Measurements from ENCODE around the gene ATG10. TPM values are rescaled to one million over a fixed set of nuclear protein-coding genes. Genes with fewer than 3 reads are reported as not detected.
"Not testable (repeated sequence)": the region's sequence is repeated elsewhere in the genome, so short reads cannot be mapped to it uniquely, and the experiment has no call there.

Gene ATG10
- polyA plus RNA-seq, 1 experiment: 1.7 TPM

DNA sequence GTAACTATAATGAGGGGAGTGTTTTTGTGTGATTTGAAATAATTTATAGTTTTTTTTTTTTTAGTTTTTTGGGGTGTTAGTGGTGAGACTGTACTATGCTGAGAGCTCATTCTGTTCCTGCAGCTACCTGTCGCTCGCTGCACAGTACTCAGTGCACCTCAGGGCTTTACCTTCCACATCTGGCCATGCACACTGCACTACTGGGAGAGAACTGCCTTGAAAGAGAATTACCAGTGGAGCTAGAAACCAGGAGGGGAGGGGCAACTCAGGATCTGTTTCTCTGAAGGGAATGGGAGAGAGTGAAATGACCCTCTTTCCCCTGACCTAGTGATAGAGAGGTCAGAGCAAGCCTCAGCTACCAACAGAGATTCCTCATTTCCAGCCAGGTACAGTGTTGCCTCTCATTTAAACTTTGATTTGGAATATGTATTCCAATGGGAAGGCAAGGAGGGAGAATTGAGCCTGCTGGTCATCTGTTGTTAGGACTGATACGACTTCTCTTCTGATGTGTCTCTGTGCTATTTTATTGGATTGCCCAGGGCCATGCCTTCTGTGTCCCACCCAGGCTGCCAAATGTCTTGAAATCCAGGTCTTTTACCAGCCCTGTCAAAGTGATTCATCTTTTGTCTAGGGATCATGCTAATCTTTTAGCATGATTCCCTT is 8.9 kb downstream of the ATG10 start:
- H3K27me3 ChIP-seq (ENCODE audit: control insufficient read depth, insufficient read depth, low read length): no peaks in the 10 kb centered on the region
- CTCF ChIA-PET: interaction anchor here (1.4 kb wide), 1 partner anchor 14 kb away, joined by 4 read pairs; no protein-coding TSS in a partner anchor
- H3K4me3 ChIP-seq (ENCODE audit: low read depth, low read length): no peak overlapping the region
- TF ChIP-seq, protein P1, sequence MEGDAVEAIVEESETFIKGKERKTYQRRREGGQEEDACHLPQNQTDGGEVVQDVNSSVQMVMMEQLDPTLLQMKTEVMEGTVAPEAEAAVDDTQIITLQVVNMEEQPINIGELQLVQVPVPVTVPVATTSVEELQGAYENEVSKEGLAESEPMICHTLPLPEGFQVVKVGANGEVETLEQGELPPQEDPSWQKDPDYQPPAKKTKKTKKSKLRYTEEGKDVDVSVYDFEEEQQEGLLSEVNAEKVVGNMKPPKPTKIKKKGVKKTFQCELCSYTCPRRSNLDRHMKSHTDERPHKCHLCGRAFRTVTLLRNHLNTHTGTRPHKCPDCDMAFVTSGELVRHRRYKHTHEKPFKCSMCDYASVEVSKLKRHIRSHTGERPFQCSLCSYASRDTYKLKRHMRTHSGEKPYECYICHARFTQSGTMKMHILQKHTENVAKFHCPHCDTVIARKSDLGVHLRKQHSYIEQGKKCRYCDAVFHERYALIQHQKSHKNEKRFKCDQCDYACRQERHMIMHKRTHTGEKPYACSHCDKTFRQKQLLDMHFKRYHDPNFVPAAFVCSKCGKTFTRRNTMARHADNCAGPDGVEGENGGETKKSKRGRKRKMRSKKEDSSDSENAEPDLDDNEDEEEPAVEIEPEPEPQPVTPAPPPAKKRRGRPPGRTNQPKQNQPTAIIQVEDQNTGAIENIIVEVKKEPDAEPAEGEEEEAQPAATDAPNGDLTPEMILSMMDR (IDR thresholded peaks at IDR 0.05; ENCODE audit: insufficient read depth, low read depth, low read length): no peak
- no peak for DNase-seq (ENCODE audit: low read depth)
- POLR2A ChIA-PET: no interaction called here
- peaks cover 1% of the 10 kb centered on the region; the same call in 1 of the 2 replicates for H3K36me3 ChIP-seq (ENCODE audit: control insufficient read depth, insufficient read depth, low read length)

DNA sequence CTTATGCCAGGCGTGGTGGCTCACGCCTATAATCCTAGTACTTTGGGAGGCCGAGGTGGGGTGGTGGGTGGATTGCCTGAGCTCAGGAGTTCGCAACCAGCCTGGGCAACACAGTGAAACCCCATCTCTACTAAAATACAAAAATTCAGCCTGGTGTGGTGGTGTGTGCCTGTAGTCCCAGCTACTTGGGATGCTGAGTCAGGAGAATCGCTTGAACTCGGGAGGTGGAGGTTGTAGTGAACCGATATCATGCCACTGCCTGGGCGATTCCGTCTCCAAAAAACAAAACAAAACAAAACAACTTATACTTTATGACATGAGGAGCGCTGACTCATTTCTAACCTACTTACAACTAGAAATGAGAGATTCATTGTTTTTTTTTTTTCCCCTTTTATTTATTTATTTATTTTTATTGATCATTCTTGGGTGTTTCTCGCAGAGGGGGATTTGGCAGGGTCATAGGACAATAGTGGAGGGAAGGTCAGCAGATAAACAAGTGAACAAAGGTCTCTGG is 10.4 kb downstream of the ATG10 start:
- H3K27me3 ChIP-seq (ENCODE audit: control insufficient read depth, insufficient read depth, low read length); POLR2A ChIA-PET; DNase-seq (ENCODE audit: low read depth); CTCF ChIA-PET; H3K36me3 ChIP-seq (ENCODE audit: control insufficient read depth, insufficient read depth, low read length); H3K4me3 ChIP-seq (ENCODE audit: low read depth, low read length): not testable (repeated sequence)

DNA sequence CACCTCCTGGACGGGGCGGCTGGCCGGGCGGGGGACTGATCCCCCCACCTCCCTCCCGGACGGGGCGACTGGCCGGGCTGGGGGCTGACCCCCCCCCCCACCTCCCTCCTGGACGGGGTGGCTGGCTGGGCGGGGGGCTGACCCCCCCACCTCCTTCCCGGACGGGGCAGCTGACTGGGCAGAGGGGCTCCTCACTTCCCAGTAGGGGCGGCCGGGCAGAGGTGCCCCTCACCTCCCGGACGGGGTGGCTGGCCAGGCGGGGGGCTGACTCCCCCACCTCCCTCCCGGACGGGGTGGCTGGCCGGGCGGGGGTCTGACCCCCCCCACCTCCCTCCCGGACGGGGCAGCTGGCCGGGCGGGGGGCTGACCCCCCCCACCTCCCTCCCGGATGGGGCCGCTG is 11.3 kb downstream of the ATG10 start:
- H3K27me3 ChIP-seq (ENCODE audit: control insufficient read depth, insufficient read depth, low read length); POLR2A ChIA-PET; H3K4me3 ChIP-seq (ENCODE audit: low read depth, low read length); DNase-seq (ENCODE audit: low read depth); CTCF ChIA-PET; H3K36me3 ChIP-seq (ENCODE audit: control insufficient read depth, insufficient read depth, low read length): not testable (repeated sequence)

DNA sequence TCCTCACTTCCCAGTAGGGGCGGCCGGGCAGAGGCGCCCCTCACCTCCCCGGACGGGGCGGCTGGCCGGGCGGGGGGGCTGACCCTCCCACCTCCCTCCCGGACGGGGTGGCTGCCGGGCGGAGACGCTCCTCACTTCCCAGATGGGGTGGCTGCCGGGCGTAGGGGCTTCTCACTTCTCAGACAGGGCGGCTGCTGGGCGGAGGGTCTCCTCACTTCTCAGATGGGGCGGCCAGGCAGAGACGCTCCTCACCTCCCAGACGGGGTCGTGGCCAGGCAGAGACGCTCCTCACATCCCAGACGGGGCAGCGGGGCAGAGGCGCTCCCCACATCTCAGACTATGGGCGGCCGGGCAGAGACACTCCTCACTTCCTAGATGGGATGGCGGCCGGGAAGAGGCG is 11.7 kb downstream of the ATG10 start:
- POLR2A ChIA-PET; H3K27me3 ChIP-seq (ENCODE audit: control insufficient read depth, insufficient read depth, low read length); CTCF ChIA-PET; H3K4me3 ChIP-seq (ENCODE audit: low read depth, low read length); DNase-seq (ENCODE audit: low read depth); H3K36me3 ChIP-seq (ENCODE audit: control insufficient read depth, insufficient read depth, low read length): not testable (repeated sequence)

DNA sequence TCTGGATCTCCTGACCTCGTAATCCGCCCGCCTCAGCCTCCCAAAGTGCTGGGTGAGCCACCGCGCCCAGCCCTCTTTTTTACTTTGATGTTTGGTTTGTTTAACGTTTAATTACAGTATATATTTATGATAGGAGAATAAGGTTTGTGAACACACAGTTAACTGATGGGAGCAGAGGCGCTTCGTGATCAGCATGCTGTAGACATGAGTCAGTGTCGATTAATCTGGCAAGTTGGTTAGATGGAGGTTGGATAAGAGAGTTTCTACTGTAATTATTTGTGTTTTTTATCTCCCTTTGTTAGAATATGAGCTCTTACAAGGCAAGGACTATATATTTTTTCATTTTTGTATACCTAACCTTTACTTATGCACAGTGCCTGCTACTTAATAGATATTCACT is 14.3 kb downstream of the ATG10 start:
- Histone ChIP-seq H3K27me3 (ENCODE audit: control insufficient read depth, insufficient read depth, low read length) (no peaks in the 10 kb centered on the region), H3K4me3 (ENCODE audit: low read depth, low read length) (no peak overlapping the region), H3K36me3 (ENCODE audit: control insufficient read depth, insufficient read depth, low read length) (no peaks in the 10 kb centered on the region)
- DNase-seq (ENCODE audit: low read depth): no peak
- TF ChIP-seq, protein P1 (IDR thresholded peaks at IDR 0.05; ENCODE audit: insufficient read depth, low read depth, low read length): no peak
- ChIA-PET CTCF (no interaction called here), POLR2A (no interaction called here)

DNA sequence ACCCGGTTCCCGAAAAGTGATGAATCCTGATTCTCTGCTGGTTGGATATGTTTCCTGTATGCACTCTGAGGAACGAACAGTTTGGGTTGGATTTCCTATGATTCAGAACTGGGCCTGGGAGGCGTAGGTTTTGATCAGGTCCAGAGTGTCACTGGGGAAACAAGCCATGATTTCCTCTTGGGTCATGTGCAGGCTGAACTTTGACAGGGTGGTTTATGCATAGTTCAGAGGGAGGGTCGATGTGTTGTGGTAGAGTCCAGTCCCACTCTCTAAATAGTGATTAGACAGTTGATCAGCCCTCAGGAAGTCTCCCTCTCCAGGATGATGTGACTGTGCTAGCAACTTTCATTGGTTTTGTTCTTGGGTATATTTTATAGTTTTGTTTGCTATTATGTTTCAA is 17.4 kb downstream of the ATG10 start:
- Histone ChIP-seq H3K4me3 (ENCODE audit: low read depth, low read length) (no peak overlapping the region), H3K27me3 (ENCODE audit: control insufficient read depth, insufficient read depth, low read length) (no peaks in the 10 kb centered on the region), H3K36me3 (ENCODE audit: control insufficient read depth, insufficient read depth, low read length) (no peaks in the 10 kb centered on the region)
- ChIA-PET POLR2A (no interaction called here), CTCF (no interaction called here)
- no peak for DNase-seq (ENCODE audit: low read depth)
- TF ChIP-seq, protein P1 (IDR thresholded peaks at IDR 0.05; ENCODE audit: insufficient read depth, low read depth, low read length): no peak

DNA sequence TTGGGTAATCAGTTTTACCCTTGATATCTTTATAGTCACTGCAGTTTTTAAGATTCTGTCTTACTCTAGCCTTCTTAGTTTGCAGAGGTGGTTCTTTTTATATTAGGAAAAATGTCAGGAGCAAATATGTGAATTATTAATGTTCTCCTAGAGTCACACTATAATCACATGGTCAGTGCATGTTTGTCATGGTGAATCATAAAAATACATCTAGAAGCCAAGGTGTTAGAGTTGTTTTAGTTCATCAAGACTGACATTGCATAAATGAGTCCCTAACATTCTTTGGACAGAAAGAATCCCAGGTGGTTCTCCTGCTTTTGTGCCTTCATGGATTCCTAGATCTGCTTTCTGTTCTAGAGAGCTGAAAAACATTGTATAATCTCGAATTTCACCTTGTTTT is 22.9 kb downstream of the ATG10 start:
- no peak for DNase-seq (ENCODE audit: low read depth)
- POLR2A ChIA-PET: no interaction called here

More for the DNA sequence above, 22.9 kb downstream of the ATG10 start:
- TF ChIP-seq, protein P1 (IDR thresholded peaks at IDR 0.05; ENCODE audit: insufficient read depth, low read depth, low read length): no peak
- Histone ChIP-seq H3K4me3 (ENCODE audit: low read depth, low read length) (no peak overlapping the region), H3K36me3 (ENCODE audit: control insufficient read depth, insufficient read depth, low read length) (no peaks in the 10 kb centered on the region), H3K27me3 (ENCODE audit: control insufficient read depth, insufficient read depth, low read length) (no peaks in the 10 kb centered on the region)
- CTCF ChIA-PET: interaction anchor here (0.7 to 1.2 kb wide), 2 partner anchors 15 to 560 kb away, joined by 3 to 4 read pairs; no protein-coding TSS in a partner anchor

Measured in BJ (cell line).